SW 1271 (cell line): ENCODE data around the gene DLGAP1.
"Not testable (repeated sequence)": the region's sequence is repeated elsewhere in the genome, so short reads cannot be mapped to it uniquely, and the experiment has no call there.

Source experiments
- DNase-seq, 2 experiments: peaks; one replicate each; lab custom pipeline; 2025; lab: John Stamatoyannopoulos, UW

DLGAP1 gene

GRCh38 chr18:4385876-4386275 is 69.2 kb downstream of the DLGAP1 start:
- DNase-seq = no peak

DNA sequence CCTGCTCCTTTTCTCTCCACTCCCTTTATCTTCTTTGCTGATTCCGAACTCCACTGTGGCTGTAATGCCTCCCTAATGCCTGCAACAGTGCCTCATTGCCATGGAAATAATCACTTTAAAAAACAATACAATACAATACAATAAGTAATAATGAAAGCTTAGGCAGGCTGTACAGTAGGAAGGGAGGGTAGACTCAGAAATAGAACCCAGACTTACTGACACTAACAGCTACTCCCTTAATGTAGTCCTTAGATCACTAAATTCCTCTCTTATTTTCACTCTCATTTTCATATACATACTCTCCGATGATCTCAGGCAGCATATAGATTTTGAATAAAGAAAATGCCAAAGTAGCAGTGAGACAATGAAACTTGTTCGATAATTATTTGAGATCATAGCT is 70.2 kb downstream of the DLGAP1 start:
- DNase-seq = no peak

- DNase-seq = no peak
These were observed 80.5 kb downstream of the DLGAP1 start for GRCh38 chr18:4374564-4374963.

DNA sequence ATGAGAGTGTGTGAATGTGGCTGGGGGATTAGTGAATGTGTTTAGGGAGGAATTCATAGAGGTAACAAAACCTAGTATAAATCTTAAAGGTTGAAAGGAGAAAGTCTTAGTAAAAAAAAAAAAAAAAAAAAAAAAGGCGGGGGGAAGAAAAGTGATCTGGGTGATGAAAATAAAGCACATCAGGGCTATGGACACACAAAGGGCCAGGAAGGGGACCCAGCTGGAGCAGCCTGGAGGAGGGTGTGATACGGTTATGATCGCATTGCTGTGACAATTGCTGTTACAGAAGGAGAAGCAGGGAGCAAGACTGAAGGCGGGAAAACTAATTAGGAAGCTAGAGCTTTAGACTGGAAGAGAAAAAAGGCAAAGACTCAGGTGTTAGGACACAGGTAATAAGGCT is 85.4 kb downstream of the DLGAP1 start:
- no peak for DNase-seq

- DNase-seq = no peak
These were observed 94.8 kb downstream of the DLGAP1 start for GRCh38 chr18:4360221-4360715.

DNA sequence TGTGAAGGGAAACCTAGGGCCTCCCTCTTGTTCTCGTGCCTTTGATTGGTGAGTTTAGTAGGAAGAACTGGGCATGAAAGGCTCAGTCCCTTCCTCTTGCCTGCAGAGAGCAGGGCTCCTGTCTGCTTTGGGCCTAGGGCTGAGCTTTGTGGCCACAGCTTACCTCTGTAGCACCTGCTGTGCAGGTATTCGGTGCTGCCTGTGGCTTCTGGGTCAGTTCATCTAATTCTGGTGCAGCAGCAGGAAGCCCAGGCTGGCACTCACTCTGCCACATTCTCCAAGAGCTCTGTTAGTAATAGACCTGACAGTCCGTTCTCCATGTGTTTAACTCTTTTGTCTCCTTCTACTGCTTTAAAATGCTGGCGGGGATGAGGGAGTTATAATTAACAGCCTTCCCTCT is 96.5 kb downstream of the DLGAP1 start:
- no peak for DNase-seq

DNA sequence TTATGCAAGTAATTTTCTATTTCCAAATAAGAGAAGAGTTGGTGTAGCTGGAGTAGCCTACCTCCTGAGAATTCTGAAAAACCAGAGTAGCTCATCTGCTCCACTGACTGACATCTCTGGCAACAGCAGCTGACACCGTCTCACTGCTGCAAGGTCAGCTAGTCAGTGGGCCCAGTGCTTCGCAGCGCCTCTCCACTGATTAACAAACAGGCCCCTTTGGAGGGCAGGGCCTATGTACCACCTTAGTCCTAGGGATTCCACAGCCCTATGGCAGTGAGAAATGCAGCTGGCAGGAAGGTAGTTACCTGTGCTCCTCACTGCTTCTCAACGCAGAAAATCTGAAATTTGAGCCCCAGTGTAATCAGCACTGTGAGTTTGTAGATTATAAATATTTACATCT is 97.5 kb downstream of the DLGAP1 start:
- DNase-seq = no peak

GRCh38 chr18:4356929-4357328 is 98.2 kb downstream of the DLGAP1 start:
- no peak for DNase-seq

GRCh38 chr18:4353853-4354418 is 101.2 kb downstream of the DLGAP1 start:
- DNase-seq = no peak

GRCh38 chr18:4352746-4353551 is 102.2 kb downstream of the DLGAP1 start:
- DNase-seq = no peak

DNA sequence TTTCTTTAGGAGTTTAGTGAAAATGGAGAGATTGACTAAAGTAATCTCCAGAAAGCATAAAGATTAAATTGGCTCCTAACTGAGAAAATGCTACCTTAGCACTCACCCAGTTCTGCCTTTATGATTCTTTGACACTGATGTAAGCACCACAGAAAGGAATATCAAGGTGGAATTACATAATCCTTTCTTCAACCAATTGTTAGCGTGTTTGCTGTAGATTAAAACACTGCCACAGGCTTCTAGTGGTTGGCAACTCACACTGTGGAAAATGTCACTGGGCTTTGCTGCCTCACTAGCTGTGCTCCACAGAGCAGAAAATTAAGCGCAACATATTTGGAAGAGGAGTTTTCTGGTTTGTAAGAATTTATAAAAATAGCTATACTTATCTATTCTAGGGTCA is 104.1 kb downstream of the DLGAP1 start:
- no peak for DNase-seq

DNA sequence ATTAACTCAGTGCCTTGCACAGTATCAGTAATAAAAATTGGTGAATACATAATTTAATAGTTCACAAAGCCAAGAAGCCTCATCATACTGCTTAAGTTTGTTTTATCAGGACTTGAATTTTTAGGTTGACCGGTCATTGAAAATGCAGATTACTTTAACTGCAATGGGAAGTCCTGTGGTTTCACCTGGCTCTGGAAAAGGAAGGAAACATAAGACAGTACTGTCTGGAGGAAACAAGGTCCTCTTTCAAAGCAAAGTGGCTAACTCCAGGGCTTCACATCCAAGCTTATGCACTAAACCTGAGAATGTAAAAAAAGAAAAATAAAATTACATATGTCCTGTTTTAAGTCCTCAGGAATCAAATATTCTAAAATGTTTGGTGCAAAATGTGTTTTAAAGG is 119.7 kb downstream of the DLGAP1 start:
- DNase-seq = no peak

- DNase-seq = no peak
These were observed 122.1 kb downstream of the DLGAP1 start for GRCh38 chr18:4333043-4333442.

GRCh38 chr18:4319738-4320677 is 135.1 kb downstream of the DLGAP1 start:
- DNase-seq = no peak

DNA sequence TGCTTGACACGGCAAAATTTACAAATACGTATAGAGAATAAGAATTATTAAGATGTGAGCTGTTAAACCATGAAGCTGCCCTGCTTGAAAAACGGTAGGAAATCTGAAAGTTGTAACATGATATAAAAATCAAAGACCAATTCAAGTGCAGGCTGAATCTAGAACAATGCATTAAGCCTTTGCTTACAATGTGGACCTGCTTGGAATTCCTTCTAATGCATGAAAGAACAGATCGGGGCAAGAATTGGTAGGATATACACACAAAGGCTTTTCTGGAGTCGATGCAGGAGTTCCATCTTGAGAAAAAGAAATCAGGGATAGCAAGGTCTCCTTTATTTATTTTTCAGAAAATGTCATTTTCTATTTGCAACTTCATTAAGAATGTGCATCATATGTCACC is 136.8 kb downstream of the DLGAP1 start:
- DNase-seq = no peak

- not testable (repeated sequence) for DNase-seq
These were observed 143.2 kb downstream of the DLGAP1 start for GRCh38 chr18:4311945-4312344.

GRCh38 chr18:4311136-4311535 is 144.0 kb downstream of the DLGAP1 start:
- DNase-seq = no peak

DNA sequence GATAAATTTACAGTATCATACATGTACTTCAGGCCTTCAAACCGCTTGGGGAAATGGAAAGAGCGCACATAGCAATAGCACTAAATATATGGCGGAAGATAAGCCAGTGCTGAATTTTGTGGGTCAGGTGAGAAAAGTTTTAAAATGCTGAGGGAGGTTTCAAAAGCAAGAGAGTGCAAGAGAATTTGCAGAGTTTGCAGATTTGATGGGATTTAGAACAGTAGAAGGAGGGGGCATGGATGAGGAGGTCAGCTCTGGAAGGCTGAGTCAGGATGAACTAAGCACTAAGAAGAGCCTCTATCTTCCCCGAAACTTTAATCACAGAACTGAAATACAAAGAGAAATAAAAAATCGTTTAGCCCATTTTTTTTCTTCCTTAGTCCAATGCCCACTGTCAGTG is 145.9 kb downstream of the DLGAP1 start:
- DNase-seq = no peak

DNA sequence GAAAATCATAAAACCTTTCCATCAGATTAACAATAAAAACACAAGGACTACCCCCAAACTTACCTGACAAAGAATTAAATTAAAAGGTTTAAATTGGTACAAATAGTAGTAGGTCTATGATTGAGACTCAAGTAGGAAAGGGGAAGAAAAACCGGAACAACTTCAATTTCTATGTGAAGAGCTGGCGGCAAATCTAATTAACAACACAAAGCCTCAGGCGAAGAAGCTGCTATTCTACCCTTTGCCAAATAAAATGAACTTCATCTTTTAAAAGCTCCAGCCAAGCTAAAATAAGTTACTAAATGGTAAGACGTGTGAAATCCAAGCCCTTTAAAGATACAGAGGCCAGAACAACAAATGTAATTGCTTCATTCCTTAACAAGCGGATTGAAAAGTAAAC is 146.5 kb downstream of the DLGAP1 start:
- DNase-seq = no peak

- no peak for DNase-seq
These were observed 155.7 kb downstream of the DLGAP1 start for GRCh38 chr18:4299395-4299794.

- no peak for DNase-seq
These were observed 161.8 kb downstream of the DLGAP1 start for GRCh38 chr18:4293337-4293736.

GRCh38 chr18:4292696-4293095 is 162.4 kb downstream of the DLGAP1 start:
- no peak for DNase-seq

GRCh38 chr18:4287340-4287739 is 167.8 kb downstream of the DLGAP1 start:
- not testable (repeated sequence) for DNase-seq
